ENCODE measurements around the gene PARD3B.

PARD3B gene

GRCh38 chr2:205535001-205535400, 989.7 kb downstream of the PARD3B start:
- no peaks in the 10 kb centered on the region for H3K36me3 ChIP-seq (ENCODE audit: control insufficient read depth in 1 of 2, insufficient read depth in 2 of 2, low read length in 2 of 2)
- H3K4me3 ChIP-seq (ENCODE audit: low read depth in 1 of 2, low read length in 2 of 2) = no peak overlapping the region
- no peaks in the 10 kb centered on the region for H3K9me3 ChIP-seq (ENCODE audit: control insufficient read depth in 1 of 2, low read length in 2 of 2)
- H3K27ac ChIP-seq (ENCODE audit: low read length) = no peak overlapping the region
- no peaks in the 10 kb centered on the region for H3K4me1 ChIP-seq (ENCODE audit: control insufficient read depth in 1 of 2, insufficient read depth in 2 of 2, low read length in 2 of 2)
- H3K27me3 ChIP-seq (ENCODE audit: low read depth, low read length) = no peaks in the 10 kb centered on the region

- peaks cover 0 to 9% of the 10 kb centered on the region in 2 donors for H3K4me1 ChIP-seq (ENCODE audit: control insufficient read depth in 1 of 2, insufficient read depth in 2 of 2, low read length in 2 of 2)
- H3K27ac ChIP-seq (ENCODE audit: low read length) = no peak overlapping the region
- no peaks in the 10 kb centered on the region for H3K9me3 ChIP-seq (ENCODE audit: control insufficient read depth in 1 of 2, low read length in 2 of 2)
- no peaks in the 10 kb centered on the region for H3K27me3 ChIP-seq (ENCODE audit: low read depth, low read length)
- no peak overlapping the region for H3K4me3 ChIP-seq (ENCODE audit: low read depth in 1 of 2, low read length in 2 of 2)
- H3K36me3 ChIP-seq (ENCODE audit: control insufficient read depth in 1 of 2, insufficient read depth in 2 of 2, low read length in 2 of 2) = no peaks in the 10 kb centered on the region
Observed at GRCh38 chr2:205539603-205540002, 994.3 kb downstream of the PARD3B start.

GRCh38 chr2:205540036-205540435, 994.8 kb downstream of the PARD3B start:
- no peaks in the 10 kb centered on the region for H3K9me3 ChIP-seq (ENCODE audit: control insufficient read depth in 1 of 2, low read length in 2 of 2)
- H3K4me1 ChIP-seq (ENCODE audit: control insufficient read depth in 1 of 2, insufficient read depth in 2 of 2, low read length in 2 of 2) = peaks cover 0 to 12% of the 10 kb centered on the region in 2 donors
- H3K27me3 ChIP-seq (ENCODE audit: low read depth, low read length) = no peaks in the 10 kb centered on the region
- H3K27ac ChIP-seq (ENCODE audit: low read length) = no peak overlapping the region
- H3K4me3 ChIP-seq (ENCODE audit: low read depth in 1 of 2, low read length in 2 of 2) = no peak overlapping the region
- no peaks in the 10 kb centered on the region for H3K36me3 ChIP-seq (ENCODE audit: control insufficient read depth in 1 of 2, insufficient read depth in 2 of 2, low read length in 2 of 2)

GRCh38 chr2:205543262-205543843, 998.1 kb downstream of the PARD3B start:
- no peaks in the 10 kb centered on the region for H3K27me3 ChIP-seq (ENCODE audit: low read depth, low read length)
- no peak overlapping the region for H3K4me3 ChIP-seq (ENCODE audit: low read depth in 1 of 2, low read length in 2 of 2)
- peaks cover 0 to 24% of the 10 kb centered on the region in 2 donors for H3K4me1 ChIP-seq (ENCODE audit: control insufficient read depth in 1 of 2, insufficient read depth in 2 of 2, low read length in 2 of 2)
- H3K36me3 ChIP-seq (ENCODE audit: control insufficient read depth in 1 of 2, insufficient read depth in 2 of 2, low read length in 2 of 2) = no peaks in the 10 kb centered on the region
- H3K9me3 ChIP-seq (ENCODE audit: control insufficient read depth in 1 of 2, low read length in 2 of 2) = no peaks in the 10 kb centered on the region
- H3K27ac ChIP-seq (ENCODE audit: low read length) = no peak overlapping the region

GRCh38 chr2:205543937-205544702, 998.8 kb downstream of the PARD3B start:
- Histone ChIP-seq H3K27me3 (ENCODE audit: low read depth, low read length) (no peaks in the 10 kb centered on the region), H3K4me3 (ENCODE audit: low read depth in 1 of 2, low read length in 2 of 2) (no peak overlapping the region), H3K4me1 (ENCODE audit: control insufficient read depth in 1 of 2, insufficient read depth in 2 of 2, low read length in 2 of 2) (peaks cover 0 to 24% of the 10 kb centered on the region in 2 donors), H3K36me3 (ENCODE audit: control insufficient read depth in 1 of 2, insufficient read depth in 2 of 2, low read length in 2 of 2) (no peaks in the 10 kb centered on the region), H3K9me3 (ENCODE audit: control insufficient read depth in 1 of 2, low read length in 2 of 2) (no peaks in the 10 kb centered on the region), H3K27ac (ENCODE audit: low read length) (no peak overlapping the region)

GRCh38 chr2:205545971-205546816, 1000.9 kb downstream of the PARD3B start:
- H3K36me3 ChIP-seq (ENCODE audit: control insufficient read depth in 1 of 2, insufficient read depth in 2 of 2, low read length in 2 of 2) = no peaks in the 10 kb centered on the region
- H3K4me1 ChIP-seq (ENCODE audit: control insufficient read depth in 1 of 2, insufficient read depth in 2 of 2, low read length in 2 of 2) = peaks cover 0 to 24% of the 10 kb centered on the region in 2 donors
- H3K9me3 ChIP-seq (ENCODE audit: control insufficient read depth in 1 of 2, low read length in 2 of 2) = no peaks in the 10 kb centered on the region
- H3K27ac ChIP-seq (ENCODE audit: low read length) = no peak overlapping the region
- no peaks in the 10 kb centered on the region for H3K27me3 ChIP-seq (ENCODE audit: low read depth, low read length)
- no peak overlapping the region for H3K4me3 ChIP-seq (ENCODE audit: low read depth in 1 of 2, low read length in 2 of 2)

- no peaks in the 10 kb centered on the region for H3K9me3 ChIP-seq (ENCODE audit: control insufficient read depth in 1 of 2, low read length in 2 of 2)
- H3K4me1 ChIP-seq (ENCODE audit: control insufficient read depth in 1 of 2, insufficient read depth in 2 of 2, low read length in 2 of 2) = no peaks in the 10 kb centered on the region
- no peaks in the 10 kb centered on the region for H3K36me3 ChIP-seq (ENCODE audit: control insufficient read depth in 1 of 2, insufficient read depth in 2 of 2, low read length in 2 of 2)
- H3K4me3 ChIP-seq (ENCODE audit: low read depth in 1 of 2, low read length in 2 of 2) = no peak overlapping the region
- no peak overlapping the region for H3K27ac ChIP-seq (ENCODE audit: low read length)
- no peaks in the 10 kb centered on the region for H3K27me3 ChIP-seq (ENCODE audit: low read depth, low read length)
Observed at GRCh38 chr2:205555566-205556230, 1010.4 kb downstream of the PARD3B start.

GRCh38 chr2:205556357-205556756, 1011.1 kb downstream of the PARD3B start:
- Histone ChIP-seq H3K4me3 (ENCODE audit: low read depth in 1 of 2, low read length in 2 of 2) (no peak overlapping the region), H3K36me3 (ENCODE audit: control insufficient read depth in 1 of 2, insufficient read depth in 2 of 2, low read length in 2 of 2) (no peaks in the 10 kb centered on the region), H3K4me1 (ENCODE audit: control insufficient read depth in 1 of 2, insufficient read depth in 2 of 2, low read length in 2 of 2) (no peaks in the 10 kb centered on the region), H3K27me3 (ENCODE audit: low read depth, low read length) (no peaks in the 10 kb centered on the region), H3K9me3 (ENCODE audit: control insufficient read depth in 1 of 2, low read length in 2 of 2) (no peaks in the 10 kb centered on the region), H3K27ac (ENCODE audit: low read length) (no peak overlapping the region)

- Histone ChIP-seq H3K36me3 (ENCODE audit: control insufficient read depth in 1 of 2, insufficient read depth in 2 of 2, low read length in 2 of 2) (no peaks in the 10 kb centered on the region), H3K9me3 (ENCODE audit: control insufficient read depth in 1 of 2, low read length in 2 of 2) (no peaks in the 10 kb centered on the region), H3K27ac (ENCODE audit: low read length) (no peak overlapping the region), H3K4me3 (ENCODE audit: low read depth in 1 of 2, low read length in 2 of 2) (no peak overlapping the region), H3K27me3 (ENCODE audit: low read depth, low read length) (no peaks in the 10 kb centered on the region), H3K4me1 (ENCODE audit: control insufficient read depth in 1 of 2, insufficient read depth in 2 of 2, low read length in 2 of 2) (no peaks in the 10 kb centered on the region)
Observed at GRCh38 chr2:205556841-205557539, 1011.7 kb downstream of the PARD3B start.

- no peak overlapping the region for H3K27ac ChIP-seq (ENCODE audit: low read length)
- H3K27me3 ChIP-seq (ENCODE audit: low read depth, low read length) = no peaks in the 10 kb centered on the region
- H3K4me1 ChIP-seq (ENCODE audit: control insufficient read depth in 1 of 2, insufficient read depth in 2 of 2, low read length in 2 of 2) = no peaks in the 10 kb centered on the region
- H3K36me3 ChIP-seq (ENCODE audit: control insufficient read depth in 1 of 2, insufficient read depth in 2 of 2, low read length in 2 of 2) = no peaks in the 10 kb centered on the region
- H3K4me3 ChIP-seq (ENCODE audit: low read depth in 1 of 2, low read length in 2 of 2) = no peak overlapping the region
- H3K9me3 ChIP-seq (ENCODE audit: control insufficient read depth in 1 of 2, low read length in 2 of 2) = no peaks in the 10 kb centered on the region
Observed at GRCh38 chr2:205557873-205558272, 1012.6 kb downstream of the PARD3B start.
